ENCODE measurements around the gene TMEM80.
"Not testable (repeated sequence)": the region's sequence is repeated elsewhere in the genome, so short reads cannot be mapped to it uniquely, and the experiment has no call there.

TMEM80 gene

DNA sequence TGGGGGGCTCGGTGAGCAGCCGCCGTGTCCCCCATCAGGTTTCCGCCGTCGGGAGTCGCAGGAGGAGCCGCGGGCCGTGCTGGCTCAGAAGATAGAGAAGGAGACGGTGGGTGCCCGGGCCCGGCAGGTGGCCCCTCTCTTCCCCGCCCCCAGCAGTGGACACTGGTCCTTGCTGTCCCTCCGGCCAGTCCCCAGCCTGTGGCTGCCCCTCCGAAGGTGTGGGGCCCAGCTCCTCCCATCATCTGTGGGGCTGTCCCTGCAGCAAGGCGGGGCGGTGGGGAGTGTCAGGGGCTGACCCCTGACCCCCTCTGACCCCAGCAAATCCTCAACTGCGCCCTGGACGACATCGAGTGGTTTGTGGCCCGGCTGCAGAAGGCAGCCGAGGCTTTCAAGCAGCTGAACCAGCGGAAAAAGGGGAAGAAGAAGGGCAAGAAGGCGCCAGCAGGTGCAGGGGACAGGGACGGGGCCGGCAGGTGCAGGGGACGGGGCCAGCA, 25.7 kb downstream of the TMEM80 start:
- peak; percentile 4 for DNase-seq (ENCODE audit: low spot score)

GRCh38 chr11:721741-722345, 26.2 kb downstream of the TMEM80 start:
- peak; percentile 9 for DNase-seq (ENCODE audit: low spot score)

DNA sequence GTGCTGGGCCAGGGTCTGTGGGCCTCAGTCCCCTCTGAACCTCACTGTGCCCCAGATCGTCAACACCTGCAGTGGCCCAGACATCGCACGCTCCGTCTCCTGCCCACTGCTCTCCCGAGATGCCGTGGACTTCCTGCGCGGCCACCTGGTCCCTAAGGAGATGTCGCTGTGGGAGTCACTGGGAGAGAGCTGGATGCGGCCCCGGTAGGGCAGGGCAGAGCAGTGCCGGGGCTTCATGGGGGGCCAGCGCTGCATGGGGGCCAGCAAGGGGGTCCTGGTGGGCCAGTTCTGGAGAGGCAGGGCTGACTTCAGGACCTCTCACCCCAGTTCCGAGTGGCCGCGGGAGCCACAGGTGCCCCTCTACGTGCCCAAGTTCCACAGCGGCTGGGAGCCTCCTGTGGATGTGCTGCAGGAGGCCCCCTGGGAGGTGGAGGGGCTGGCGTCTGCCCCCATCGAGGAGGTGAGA, 26.8 kb downstream of the TMEM80 start:
- DNase-seq (ENCODE audit: low spot score), result peak; percentile 4

DNA sequence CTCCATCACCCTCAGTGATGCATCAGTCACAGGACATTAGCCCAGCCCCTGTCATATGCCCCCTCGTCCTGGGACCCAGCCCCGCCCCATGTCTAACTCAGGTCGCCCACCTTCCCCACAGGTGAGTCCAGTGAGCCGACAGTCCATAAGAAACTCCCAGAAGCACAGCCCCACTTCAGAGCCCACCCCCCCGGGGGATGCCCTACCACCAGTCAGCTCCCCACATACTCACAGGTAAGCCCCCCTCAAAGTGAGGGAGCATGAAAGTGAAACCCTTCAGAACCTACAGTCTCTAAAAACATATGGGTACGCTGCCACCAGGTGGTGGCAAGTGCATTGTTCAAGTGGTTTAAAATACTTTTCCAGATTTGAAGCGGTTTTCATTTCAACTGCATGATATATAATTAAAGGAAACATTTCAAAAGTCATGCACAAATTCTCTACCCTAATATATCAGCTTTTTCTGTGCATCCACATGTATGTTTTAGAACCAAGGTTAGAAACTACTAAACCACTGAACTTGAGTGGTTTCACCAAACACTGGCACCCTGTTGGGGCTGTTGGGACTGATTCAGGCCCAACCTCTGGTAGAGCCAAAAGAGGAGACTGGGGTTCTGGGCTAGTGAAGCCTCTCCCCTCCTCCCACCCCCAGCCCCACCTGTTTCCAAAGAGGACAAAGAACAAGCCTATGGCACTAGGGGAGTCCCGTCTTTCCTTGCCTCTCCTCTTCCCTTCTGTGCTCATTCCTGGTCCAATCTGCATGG, 27.7 kb downstream of the TMEM80 start:
- DNase-seq (ENCODE audit: low spot score), result peak; percentile 10

GRCh38 chr11:724049-724777, 28.6 kb downstream of the TMEM80 start:
- DNase-seq (ENCODE audit: low spot score), result peak; percentile 14

DNA sequence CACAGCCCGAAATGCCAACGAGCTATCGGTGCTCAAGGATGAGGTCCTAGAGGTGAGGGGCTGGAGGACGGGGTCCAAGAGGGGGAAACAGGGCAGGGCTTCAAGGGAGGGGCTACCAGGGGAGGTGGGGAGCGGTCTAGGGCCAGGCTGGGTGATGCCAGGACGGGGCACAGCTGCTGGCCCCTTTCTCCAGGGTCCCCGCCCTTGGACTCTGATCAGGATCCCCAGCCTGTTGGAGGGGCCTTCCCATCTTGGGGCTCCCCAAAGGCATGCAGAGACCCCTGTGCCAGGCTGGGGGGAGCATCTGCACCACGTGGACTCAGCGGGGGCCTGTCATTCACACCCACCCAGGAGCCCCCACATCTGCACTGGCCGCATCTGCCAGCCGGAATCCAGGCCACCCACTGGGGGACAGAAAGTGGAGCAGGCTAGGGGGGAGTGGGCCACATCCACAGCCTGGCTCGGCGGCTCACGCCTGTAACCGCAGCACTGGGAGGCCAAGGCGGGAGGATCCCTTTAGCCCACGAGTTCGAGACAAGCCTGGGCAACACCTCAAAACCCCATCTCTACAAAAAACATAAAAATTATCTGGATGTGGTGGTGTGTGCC, 29.3 kb downstream of the TMEM80 start:
- peak; percentile 2 for DNase-seq (ENCODE audit: low spot score)

DNA sequence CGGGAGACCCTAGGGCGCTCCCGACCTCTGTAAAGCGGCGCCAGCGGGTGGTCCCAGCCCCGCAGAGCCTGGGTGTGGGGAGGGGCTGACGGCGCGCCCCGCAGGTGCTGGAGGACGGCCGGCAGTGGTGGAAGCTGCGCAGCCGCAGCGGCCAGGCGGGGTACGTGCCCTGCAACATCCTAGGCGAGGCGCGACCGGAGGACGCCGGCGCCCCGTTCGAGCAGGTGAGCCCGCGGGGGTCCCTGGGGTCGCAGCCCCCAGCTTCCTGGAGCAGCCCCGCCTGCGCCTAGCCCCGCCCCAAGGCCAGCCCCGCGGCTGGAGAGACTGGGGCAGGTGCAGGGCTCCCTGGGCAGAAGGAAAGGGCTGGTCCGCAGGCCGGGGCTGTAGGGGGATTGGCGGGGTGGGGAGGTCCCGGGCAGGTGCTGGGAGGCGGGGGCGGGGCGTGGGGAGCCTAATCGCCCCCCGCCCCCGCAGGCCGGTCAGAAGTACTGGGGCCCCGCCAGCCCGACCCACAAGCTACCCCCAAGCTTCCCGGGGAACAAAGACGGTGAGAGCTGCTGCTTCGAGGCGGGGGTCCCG, 30.1 kb downstream of the TMEM80 start:
- DNase-seq (ENCODE audit: low spot score), result peak; percentile 62

DNA sequence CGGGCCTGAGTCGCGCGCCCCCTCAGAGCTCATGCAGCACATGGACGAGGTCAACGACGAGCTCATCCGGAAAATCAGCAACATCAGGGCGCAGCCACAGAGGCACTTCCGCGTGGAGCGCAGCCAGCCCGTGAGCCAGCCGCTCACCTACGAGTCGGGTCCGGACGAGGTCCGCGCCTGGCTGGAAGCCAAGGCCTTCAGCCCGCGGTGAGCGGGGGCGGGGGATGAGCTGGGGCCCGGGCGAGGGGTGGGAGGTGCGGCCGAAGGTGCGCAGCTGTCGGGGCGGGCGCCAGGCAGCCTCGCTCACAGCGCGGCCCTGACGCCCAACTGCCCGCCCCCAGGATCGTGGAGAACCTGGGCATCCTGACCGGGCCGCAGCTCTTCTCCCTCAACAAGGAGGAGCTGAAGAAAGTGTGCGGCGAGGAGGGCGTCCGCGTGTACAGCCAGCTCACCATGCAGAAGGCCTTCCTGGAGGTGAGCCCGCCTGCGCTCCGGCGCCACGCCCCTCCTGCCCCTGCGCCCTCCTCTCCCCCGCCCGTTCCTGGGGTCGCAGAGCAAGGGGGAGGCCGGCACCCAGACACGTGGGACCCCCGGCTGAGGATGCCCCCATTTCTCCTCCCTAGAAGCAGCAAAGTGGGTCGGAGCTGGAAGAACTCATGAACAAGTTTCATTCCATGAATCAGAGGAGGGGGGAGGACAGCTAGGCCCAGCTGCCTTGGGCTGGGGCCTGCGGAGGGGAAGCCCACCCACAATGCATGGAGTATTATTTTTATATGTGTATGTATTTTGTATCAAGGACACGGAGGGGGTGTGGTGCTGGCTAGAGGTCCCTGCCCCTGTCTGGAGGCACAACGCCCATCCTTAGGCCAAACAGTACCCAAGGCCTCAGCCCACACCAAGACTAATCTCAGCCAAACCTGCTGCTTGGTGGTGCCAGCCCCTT, 30.9 kb downstream of the TMEM80 start:
- peak; percentile 62 for DNase-seq (ENCODE audit: low spot score)

GRCh38 chr11:727281-727701, 31.7 kb downstream of the TMEM80 start:
- DNase-seq (ENCODE audit: low spot score), result no peak

GRCh38 chr11:727859-728748, 32.5 kb downstream of the TMEM80 start:
- peak; percentile 94 for DNase-seq (ENCODE audit: low spot score)

DNA sequence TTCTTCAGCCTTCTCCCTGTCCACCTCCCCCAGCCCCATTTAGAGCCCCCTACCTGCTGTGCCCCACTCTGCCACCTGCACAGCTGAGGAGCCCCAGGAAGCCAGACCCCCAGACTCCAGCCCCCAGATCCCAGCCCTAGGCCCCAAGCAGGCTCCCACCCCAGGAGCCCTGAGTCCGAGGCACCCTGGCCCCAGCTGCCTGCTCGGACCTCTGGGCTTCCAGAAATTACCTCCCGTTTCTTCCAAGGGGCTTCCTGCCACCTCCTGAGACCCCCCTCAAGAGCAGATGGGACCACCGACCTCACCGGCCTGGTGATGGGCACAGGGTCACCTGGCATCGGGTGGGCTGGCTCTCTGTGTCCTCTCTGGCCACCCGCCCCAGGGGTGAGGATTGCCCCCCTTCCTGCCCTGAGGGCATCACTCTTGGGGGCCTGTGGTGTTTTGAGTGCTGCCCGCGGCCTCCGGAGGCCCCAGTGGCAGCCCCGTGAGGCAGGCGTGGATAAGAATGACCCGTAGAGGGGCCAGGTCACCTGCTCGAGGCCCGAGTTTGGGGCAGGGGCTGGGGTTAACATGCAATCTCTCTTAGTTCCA, 33.4 kb downstream of the TMEM80 start:
- DNase-seq (ENCODE audit: low spot score), result no peak

GRCh38 chr11:729492-730074, 34.0 kb downstream of the TMEM80 start:
- no peak for DNase-seq (ENCODE audit: low spot score)

DNA sequence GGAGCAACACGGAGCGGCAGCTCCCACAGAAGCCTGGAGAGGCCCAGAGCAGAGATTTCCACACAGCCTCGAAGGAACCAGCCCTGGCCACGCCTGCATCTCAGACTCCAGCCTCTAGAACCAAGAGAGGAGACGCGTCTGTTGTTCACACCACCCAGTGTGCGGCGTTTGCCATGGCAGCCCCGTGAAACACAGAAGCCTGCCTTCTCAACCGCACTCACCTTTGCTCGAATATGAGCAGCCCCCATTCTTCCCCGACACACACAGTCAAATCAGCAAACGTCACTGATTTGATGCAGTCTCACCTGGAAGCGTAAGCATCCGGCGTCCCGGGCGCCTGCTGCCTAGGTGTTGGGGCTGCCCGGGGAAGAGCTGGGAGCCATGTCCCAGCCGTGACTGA, 37.5 kb downstream of the TMEM80 start:
- no peak for DNase-seq (ENCODE audit: low spot score)

DNA sequence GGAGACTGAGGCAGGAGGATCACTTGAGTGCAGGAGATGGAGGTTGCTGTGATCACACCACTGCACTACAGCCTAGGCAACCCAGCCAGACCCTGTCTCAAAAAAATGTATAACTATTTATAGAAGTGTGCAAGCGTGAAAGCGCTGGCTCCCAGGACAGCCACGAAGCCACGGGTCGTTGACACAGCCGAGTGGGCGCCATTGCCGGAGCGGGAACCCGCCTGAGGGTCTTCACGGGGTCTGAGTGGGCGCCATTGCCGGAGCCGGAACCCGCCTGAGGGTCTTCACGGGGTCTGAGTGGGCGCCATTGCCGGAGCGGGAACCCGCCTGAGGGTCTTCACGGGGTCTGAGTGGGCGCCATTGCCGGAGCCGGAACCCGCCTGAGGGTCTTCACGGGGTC, 38.9 kb downstream of the TMEM80 start:
- not testable (repeated sequence) for DNase-seq (ENCODE audit: low spot score)

GRCh38 chr11:737366-737765, 41.8 kb downstream of the TMEM80 start:
- DNase-seq (ENCODE audit: low spot score), result no peak

DNA sequence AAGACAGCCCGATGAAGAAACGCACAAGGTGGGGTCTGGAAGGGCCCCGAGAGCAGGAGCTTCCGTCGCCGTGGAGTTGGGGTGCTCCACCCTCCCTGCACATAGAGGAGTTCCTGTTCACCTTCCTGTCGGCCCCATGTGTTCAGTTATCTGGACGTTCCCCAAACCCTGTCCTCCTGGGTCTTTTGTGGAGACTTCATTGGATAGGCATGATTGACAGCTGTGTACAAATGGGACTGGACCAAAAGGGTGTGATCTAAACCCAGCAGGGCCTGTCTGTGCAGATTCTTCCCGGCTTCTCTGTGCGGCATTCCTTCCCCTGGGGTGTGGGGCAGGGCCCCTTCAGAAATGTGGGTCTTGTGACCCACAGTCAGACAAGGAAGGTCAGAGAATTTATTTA, 42.3 kb downstream of the TMEM80 start:
- not testable (repeated sequence) for DNase-seq (ENCODE audit: low spot score)

DNA sequence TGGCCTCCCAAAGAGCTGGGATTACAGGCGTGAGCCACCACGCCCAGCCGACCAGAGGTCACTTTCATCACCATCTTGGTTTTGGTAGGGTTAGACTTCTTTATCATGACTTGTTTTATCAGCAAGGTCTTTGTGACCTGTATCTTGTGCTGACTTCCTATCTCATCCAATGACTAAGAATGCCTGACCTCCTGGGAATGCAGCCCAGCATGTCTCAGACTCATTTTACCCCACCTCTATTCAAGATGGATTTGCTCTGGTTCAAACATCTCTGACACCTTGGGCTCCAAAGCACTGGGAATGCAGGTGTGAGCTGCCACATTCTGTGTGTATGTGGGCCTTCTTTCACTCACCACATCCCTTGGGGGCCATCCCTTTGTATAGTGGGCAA, 46.5 kb downstream of the TMEM80 start:
- no peak for DNase-seq (ENCODE audit: low spot score)

- DNase-seq (ENCODE audit: low spot score), result no peak
Measured at GRCh38 chr11:742571-743201, 47.1 kb downstream of the TMEM80 start.

DNA sequence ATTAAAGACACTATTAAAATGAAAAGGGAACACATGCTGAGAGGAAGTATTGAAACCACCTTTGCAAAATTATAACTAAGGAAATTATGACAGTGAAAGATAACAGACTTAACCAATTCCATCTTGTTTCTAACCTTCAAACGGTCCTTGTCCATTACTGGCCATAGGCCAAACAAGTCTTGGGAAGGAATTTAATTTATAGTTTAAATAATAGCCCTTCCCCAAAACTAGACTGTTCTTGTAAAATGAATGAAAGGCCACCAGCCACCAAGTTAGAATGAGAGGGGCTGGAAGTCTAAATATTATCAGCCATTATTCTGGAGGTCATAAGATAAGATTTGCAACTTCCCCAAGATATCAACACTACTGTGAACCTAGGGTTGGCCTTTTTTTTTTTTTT, 49.8 kb downstream of the TMEM80 start:
- DNase-seq (ENCODE audit: low spot score), result no peak
